Measurements from ENCODE around the gene ITCH. TPM values are rescaled to one million over a fixed set of nuclear protein-coding genes. Genes with fewer than 3 reads are reported as not detected.
A peak's percentile ranks its signal among the peaks of the same experiment; 100 is the strongest.

ITCH gene
- polyA plus RNA-seq, 5 donors: 28.0 to 49.2 (median 43.7) TPM

- no peak for DNase-seq
These were observed 166.7 kb downstream of the ITCH start for GRCh38 chr20:34529742-34530141.

DNA sequence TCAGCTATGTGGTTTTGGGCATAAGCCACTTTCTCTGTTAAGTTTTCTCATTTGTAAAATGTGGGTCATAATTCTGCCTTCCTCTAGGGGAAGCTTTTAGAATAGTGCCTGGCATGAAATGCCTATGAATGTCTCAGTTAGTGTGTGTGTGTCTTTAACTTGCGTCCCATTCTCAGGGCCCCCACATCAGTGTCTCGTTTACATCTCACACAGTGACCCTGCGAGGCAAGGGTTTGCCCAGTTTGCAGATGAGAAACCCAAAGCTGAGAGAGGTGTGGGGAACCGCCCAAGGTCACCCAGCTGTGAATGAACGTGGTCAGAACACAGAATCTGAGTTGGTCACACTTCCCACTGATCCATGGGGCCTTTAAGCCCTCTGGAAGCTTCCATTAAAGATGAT lies 167.3 kb downstream of the ITCH start:
- no peak for DNase-seq

GRCh38 chr20:34531608-34532265 lies 168.7 kb downstream of the ITCH start:
- no peak for DNase-seq

DNA sequence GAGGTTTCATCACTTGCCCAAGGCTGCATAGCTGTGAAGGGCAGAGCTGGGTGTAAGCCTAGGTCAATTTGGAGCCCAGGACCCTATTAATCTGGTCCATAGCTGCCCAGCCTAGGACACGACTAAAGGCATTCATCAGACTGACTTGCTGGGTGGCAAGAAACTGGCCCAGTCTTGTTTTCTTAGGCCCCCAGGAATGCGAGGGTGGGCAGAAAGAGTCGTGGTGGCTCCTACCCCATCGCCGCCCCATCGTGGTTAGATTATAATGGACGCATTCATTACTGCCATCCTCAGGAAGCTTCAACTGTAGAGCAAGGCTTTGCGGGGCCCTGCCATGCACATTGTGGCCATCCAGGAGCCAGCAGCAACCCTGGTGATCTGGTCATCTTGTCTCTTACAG lies 169.2 kb downstream of the ITCH start:
- no peak for DNase-seq

DNA sequence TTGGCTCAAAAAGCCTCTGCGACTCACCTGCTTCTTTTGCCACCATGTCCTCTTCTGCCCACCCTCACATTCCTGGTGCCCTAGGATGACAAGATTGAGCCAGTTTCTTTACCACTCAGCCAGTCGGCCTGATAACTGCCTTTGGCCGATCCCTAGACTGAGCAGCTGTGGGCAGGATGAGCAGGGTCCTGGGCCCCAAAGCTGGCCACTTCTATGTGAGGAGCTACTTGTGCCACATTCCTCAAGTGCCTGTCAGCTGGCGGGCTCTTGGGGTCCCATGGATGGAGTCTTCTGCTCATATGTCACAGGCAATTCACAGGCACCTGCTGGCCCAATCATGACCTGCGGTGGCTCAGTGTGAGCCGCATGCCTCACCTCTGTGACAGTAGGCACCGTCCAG lies 169.7 kb downstream of the ITCH start:
- DNase-seq: no peak

DNA sequence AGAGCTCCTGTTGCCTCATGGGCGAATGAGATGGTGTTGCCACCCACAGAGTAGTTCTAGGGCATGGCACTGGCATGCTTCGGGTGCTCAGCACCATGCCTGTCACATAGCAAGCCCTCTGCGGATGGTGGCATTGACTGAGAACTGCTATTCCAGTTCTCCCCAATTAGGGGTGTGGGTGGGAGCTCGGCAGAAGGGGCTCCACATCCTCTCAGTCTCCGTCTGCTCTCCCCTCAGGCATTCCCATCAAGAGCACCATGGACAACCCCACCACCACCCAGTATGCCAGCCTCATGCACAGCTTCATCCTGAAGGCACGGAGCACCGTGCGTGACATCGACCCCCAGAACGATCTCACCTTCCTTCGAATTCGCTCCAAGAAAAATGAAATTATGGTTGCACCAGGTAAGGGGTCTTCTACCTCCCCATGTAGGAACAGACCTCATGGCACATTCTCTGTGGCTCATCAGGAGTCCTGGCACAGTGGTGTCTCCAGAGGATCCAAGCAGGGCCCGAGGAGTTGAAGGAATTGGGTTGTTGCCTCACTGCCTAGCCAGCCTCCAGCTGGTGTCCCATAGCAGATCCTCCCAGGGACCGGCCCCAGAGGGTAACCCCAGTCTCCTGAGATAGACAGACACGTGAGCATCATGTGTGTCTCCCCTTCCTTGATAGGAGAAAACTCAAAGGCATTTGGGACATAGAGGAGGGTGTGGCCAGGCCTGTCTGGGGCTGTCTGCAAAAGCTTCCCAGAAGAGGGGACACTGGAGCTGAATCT lies 171.5 kb downstream of the ITCH start:
- DNase-seq: no peak

GRCh38 chr20:34535301-34535840 lies 172.3 kb downstream of the ITCH start:
- no peak for DNase-seq

GRCh38 chr20:34535857-34536256 lies 172.8 kb downstream of the ITCH start:
- no peak for DNase-seq

- no peak for DNase-seq
These were observed 173.8 kb downstream of the ITCH start for GRCh38 chr20:34536798-34537394.

DNA sequence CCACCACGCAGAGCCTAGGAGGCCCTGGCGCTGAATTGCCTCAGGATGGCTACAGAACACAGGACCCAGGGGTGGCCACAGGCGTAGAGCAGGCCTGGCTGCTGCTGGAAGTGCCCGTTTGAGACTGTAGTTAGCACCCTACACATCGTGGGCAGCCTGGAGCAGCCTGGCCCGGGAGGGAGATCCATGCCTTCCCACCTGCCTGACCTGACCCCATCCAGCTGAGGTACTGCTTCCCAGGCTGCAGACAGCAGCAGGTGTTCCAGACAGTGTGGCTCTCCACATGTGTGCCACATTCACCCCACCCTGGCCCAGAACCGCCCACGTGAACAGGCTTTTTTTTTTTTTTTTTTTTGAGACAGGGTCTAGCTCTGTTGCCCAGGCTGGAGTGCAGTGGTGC lies 174.6 kb downstream of the ITCH start:
- no peak for DNase-seq

- DNase-seq: no peak
These were observed 175.6 kb downstream of the ITCH start for GRCh38 chr20:34538671-34539123.

DNA sequence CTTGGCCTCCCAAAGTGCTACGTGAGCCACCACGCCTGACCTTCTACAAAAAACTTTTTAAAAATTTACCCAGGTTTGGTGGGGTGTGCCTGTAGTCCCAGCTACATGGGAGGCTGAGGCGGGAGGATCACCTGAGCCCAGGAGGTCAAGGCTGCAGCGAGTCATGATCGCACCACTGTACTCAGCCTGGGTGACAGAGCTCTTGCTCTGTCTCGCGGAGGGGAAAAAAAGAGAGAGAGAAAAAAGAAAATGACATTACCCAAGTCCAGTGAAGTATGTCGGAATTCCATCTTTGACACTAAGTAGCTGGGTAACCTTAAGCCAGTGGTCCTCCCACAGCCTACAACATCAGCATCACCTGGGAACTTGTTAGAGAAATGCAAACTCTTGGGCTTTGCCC lies 176.7 kb downstream of the ITCH start:
- no peak for DNase-seq

GRCh38 chr20:34540596-34541263 lies 177.7 kb downstream of the ITCH start:
- DNase-seq: no peak

DNA sequence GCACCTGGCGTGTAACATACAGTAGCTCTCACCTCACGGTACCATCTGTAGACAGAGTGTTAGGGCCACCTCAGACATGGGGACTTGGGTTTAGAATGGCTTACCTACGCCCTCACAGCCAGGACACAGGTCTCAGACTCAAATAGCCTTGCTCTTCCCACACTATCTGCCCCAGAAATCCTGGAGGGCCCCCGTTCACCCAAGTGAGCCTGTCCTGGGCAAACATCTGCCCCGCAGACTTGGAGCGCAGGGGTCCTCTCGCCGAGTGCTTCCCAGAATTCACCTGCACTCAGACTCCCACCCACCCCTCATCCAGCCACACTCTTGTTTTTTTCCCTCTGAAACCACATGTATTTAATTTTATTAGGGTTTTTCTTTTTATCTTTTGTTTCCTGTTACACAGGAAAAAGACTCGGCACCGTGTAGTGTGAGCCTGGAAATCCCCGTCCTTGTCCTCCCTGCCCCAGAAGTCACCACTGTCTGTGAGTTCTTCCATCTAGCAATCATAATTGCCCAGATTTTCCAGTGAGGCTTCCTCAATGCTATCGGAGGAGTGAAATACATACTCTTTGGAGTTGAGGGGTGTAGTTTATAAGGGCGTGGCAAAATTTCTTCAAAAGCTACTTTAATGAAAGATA lies 178.3 kb downstream of the ITCH start:
- no peak for DNase-seq

DNA sequence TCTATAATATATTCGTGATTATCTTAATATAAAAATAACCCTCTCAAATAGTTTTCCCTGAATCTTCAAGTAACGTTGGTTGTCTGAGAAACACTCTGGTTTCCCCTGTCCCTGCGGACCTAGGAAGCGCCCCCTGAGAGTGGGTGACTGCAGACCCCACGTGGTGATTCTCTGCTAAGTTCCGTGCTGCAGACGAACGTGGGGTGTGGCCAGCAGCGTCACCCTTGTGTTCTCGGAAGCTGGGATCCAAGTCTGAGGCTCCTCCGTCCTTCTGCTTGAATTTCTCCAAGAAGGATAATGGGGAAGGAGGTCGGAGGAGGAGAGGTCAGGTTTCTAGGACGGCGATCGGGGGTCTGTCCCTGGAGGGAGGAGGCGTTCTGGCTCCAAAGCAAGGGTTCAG lies 178.8 kb downstream of the ITCH start:
- no peak for DNase-seq

GRCh38 chr20:34542439-34542838 lies 179.4 kb downstream of the ITCH start:
- no peak for DNase-seq

DNA sequence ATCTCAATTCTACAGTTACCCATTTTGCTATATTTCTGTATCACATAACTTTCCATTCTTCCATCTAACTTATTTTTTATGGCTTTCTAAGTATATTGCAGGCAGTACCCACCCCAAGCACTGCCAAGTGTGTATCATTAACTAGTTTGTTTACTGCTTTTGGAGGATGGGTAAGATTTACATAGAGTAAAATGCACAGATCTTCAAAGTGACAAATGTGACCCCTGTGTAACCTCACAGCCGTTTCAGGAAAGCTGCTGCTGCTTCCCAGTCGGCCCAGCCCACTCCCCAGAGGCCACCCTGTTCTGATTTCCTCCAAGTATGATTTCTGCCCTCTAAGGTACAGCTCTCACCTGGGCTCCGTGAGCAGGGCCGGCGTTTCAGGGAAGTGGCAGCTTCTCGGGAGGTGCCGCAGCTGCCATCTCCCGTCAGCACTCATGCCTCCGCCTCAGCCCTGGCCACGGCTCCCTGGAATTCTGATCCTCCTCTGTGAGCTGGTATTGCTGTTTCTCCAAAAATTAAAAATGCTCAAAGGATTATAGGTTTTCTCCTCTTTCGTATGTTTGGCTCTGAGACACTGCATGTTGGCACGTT lies 180.5 kb downstream of the ITCH start:
- DNase-seq: no peak

DNA sequence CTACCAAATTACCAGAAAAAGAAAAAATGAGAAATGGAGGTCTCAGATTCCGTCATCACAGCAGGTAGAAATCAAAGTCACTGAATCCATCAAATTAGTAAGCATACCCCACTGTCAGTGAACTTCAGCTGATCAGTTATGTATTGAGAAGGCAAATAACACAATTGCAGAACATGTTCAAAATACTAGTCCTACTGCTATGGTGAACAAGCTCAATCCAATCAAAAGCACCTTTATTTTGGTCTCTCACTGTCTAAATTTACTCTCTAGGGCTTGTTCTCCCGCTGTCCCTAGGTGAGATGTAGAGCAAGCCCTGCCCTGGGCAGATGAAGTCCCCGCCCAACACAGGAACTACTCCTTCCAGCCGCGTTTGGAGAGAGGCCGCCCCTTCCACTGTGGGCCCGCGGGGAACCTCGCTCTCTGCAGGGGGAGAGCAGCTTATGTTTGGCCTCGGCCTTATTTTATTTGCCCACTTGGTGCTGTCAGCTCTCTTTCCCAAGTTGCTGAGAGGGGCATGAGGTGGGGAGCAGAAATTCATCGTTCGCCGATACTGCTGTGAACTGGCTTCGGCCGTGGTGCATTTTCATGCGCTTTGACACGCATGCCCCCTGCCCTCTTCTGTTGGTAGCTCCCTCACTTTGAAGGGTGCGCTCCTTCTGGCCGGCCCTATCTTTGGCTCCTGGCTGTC lies 181.2 kb downstream of the ITCH start:
- DNase-seq: peak in 1 of 2 donors; percentile 20

GRCh38 chr20:34546751-34547181 lies 183.7 kb downstream of the ITCH start:
- DNase-seq: no peak

DNA sequence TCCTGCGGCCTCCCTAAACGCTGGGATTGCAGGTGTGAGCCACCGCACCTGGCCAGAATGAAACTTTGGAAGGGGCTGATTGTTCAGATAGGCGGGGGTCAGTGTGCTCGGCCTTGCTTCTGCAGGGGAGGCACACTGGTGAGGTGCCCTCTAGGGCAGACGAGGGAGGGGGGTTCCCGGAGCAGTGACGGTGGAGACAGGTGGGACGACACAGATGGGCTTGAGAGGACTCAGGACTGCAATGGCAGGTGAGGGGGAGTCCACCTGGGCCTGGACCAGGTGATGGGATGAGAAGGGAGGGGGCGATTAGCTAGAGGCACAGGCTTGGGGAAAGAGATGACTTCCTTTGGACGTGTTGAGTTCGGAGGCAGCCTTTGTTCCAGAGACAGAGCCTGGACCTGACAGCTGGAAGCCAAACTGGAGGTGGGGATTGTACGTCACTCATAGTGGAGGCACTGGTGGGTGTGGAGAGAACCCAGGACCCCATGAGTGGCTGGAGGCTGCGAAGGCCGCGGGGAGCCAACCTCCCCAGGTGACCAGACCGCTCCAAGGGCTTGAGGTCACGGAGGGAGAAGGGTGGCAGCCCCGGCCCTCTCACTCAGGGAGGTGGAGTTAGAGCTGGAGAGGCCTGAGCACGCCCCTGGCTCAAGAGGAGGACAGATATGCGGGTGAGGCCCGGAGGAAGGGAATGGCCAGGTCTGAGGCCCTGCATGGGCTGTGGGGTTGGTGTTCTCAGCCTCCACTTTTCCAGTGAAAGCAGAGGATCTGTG lies 185.0 kb downstream of the ITCH start:
- DNase-seq: no peak

Measured in right lung (tissue), 5 donors.